ENCODE measurements around the gene WWTR1.

Gene WWTR1

GRCh38 chr3:149502438-149502837 is 155.4 kb downstream of the WWTR1 start:
- H3K9me3 ChIP-seq: no peaks in the 10 kb centered on the region
- no peak overlapping the region for H3K27ac ChIP-seq
- no peak overlapping the region for H3K4me3 ChIP-seq (ENCODE audit: low read depth in 1 of 2, low read length in 1 of 2)
- peaks cover 0 to 3% of the 10 kb centered on the region in 2 experiments for H3K4me1 ChIP-seq (ENCODE audit: control insufficient read depth in 1 of 2, insufficient read depth in 1 of 2, low read depth in 1 of 2, low read length in 1 of 2)
- no peaks in the 10 kb centered on the region for H3K36me3 ChIP-seq
- no peak for TF ChIP-seq CTCF (IDR thresholded peaks at IDR 0.05)
- peaks cover 10% of the 10 kb centered on the region for H3K27me3 ChIP-seq

GRCh38 chr3:149501524-149501923 is 156.3 kb downstream of the WWTR1 start:
- TF ChIP-seq CTCF (IDR thresholded peaks at IDR 0.05): no peak
- Histone ChIP-seq H3K4me1 (ENCODE audit: control insufficient read depth in 1 of 2, insufficient read depth in 1 of 2, low read depth in 1 of 2, low read length in 1 of 2) (no peaks in the 10 kb centered on the region), H3K36me3 (no peaks in the 10 kb centered on the region), H3K4me3 (ENCODE audit: low read depth in 1 of 2, low read length in 1 of 2) (no peak overlapping the region), H3K9me3 (no peaks in the 10 kb centered on the region), H3K27me3 (peaks cover 3% of the 10 kb centered on the region), H3K27ac (no peak overlapping the region)

GRCh38 chr3:149497966-149498670 is 159.7 kb downstream of the WWTR1 start:
- H3K4me1 ChIP-seq (ENCODE audit: control insufficient read depth in 1 of 2, insufficient read depth in 1 of 2, low read depth in 1 of 2, low read length in 1 of 2): no peaks in the 10 kb centered on the region
- TF ChIP-seq CTCF (IDR thresholded peaks at IDR 0.05): no peak
- H3K27me3 ChIP-seq: peaks cover 7% of the 10 kb centered on the region
- H3K9me3 ChIP-seq: no peaks in the 10 kb centered on the region
- no peak overlapping the region for H3K27ac ChIP-seq
- no peaks in the 10 kb centered on the region for H3K36me3 ChIP-seq
- no peak overlapping the region for H3K4me3 ChIP-seq (ENCODE audit: low read depth in 1 of 2, low read length in 1 of 2)

GRCh38 chr3:149496891-149497290 is 160.9 kb downstream of the WWTR1 start:
- Histone ChIP-seq H3K27ac (no peak overlapping the region), H3K4me3 (ENCODE audit: low read depth in 1 of 2, low read length in 1 of 2) (no peak overlapping the region), H3K4me1 (ENCODE audit: control insufficient read depth in 1 of 2, insufficient read depth in 1 of 2, low read depth in 1 of 2, low read length in 1 of 2) (no peaks in the 10 kb centered on the region), H3K27me3 (peaks cover 15% of the 10 kb centered on the region), H3K9me3 (no peaks in the 10 kb centered on the region), H3K36me3 (no peaks in the 10 kb centered on the region)
- no peak for TF ChIP-seq CTCF (IDR thresholded peaks at IDR 0.05)

GRCh38 chr3:149495581-149496125 is 162.2 kb downstream of the WWTR1 start:
- no peak for TF ChIP-seq CTCF (IDR thresholded peaks at IDR 0.05)
- Histone ChIP-seq H3K27me3 (peaks cover 20% of the 10 kb centered on the region), H3K36me3 (no peaks in the 10 kb centered on the region), H3K9me3 (no peaks in the 10 kb centered on the region), H3K27ac (no peak overlapping the region), H3K4me1 (ENCODE audit: control insufficient read depth in 1 of 2, insufficient read depth in 1 of 2, low read depth in 1 of 2, low read length in 1 of 2) (no peaks in the 10 kb centered on the region), H3K4me3 (ENCODE audit: low read depth in 1 of 2, low read length in 1 of 2) (no peak overlapping the region)
